Measurements from ENCODE around the gene CERK. TPM values are rescaled to one million over a fixed set of nuclear protein-coding genes. Genes with fewer than 3 reads are reported as not detected.
"Not testable (repeated sequence)": the region's sequence is repeated elsewhere in the genome, so short reads cannot be mapped to it uniquely, and the experiment has no call there.

CERK gene, protein sequence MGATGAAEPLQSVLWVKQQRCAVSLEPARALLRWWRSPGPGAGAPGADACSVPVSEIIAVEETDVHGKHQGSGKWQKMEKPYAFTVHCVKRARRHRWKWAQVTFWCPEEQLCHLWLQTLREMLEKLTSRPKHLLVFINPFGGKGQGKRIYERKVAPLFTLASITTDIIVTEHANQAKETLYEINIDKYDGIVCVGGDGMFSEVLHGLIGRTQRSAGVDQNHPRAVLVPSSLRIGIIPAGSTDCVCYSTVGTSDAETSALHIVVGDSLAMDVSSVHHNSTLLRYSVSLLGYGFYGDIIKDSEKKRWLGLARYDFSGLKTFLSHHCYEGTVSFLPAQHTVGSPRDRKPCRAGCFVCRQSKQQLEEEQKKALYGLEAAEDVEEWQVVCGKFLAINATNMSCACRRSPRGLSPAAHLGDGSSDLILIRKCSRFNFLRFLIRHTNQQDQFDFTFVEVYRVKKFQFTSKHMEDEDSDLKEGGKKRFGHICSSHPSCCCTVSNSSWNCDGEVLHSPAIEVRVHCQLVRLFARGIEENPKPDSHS
- total RNA-seq: 62.8 and 63.2 TPM in 2 replicates

DNA sequence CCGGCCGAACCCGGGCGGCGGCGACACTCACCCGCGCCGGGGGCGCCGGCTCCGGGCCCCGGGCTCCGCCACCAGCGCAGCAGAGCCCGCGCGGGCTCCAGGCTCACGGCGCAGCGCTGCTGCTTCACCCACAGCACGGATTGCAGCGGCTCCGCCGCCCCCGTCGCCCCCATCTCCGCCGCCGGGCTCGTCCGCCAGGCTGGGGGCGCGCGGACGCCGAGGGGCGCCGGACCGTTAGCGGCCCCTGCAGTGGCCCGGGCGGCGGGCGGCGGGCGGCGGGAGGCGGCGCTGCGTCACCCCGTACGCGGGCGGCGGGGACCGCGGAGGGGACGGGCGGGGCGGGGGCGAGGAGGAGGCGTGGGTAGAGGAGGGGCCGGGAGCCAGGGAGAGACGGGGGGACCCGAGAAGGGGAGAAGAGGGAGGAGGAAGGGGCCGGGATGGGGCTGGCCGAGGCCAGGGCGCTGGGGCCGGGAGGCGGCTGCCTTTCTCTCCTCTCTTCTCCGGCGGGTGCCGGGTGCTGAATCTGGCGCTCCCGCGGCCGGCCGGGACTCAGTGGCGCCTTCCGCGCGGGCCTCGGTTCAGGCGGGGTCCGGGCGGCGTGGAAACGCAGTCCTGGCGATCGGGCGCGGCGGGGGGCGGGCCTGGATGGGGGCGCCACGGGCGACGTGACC is at the start of gene CERK:
Gene CERK, minus strand, starts transcription at position 277 of the 671 bp plus-strand sequence. Its CDS starts 104 bp downstream, at position 173.
- H3K9me3 Mint-ChIP-seq: peaks cover 3% of the 10 kb centered on the region
- DNase-seq: peak; percentile 92
- peaks cover 16% of the 10 kb centered on the region for H3K36me3 Mint-ChIP-seq (ENCODE audit: low read depth)
- peak within 1 kb of the TSS; percentile 97 for H3K27ac Mint-ChIP-seq
- H3K4me1 Mint-ChIP-seq: peaks cover 34% of the 10 kb centered on the region
- peak within 1 kb of the TSS; percentile 99 for H3K4me3 Mint-ChIP-seq
- intact Hi-C loops (cut with micrococcal nuclease): loop anchor here (2.0 to 5.0 kb wide), 3 partner anchors 63 to 176 kb away; no protein-coding TSS in a partner anchor
- no peaks in the 10 kb centered on the region for H3K27me3 Mint-ChIP-seq

DNA sequence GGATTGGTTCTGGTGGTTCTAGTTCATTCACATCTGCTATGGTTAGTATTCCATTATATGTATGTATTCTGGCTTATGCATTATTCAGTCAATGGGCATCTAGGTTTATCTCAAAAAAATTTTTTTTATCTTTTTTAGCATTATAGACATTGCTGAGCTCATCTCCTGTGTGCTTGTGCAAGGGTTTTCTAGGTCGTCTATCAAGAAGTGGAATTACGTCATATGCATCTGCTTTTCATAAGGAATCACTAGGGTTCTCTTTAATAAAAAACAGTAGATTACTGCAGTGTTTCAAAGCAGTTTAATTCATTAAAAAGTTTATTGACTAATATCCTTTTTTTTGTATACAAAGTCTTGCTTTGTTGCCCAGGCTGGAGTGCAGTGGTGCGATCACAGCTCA is 45.7 kb upstream of the CERK start:
- H3K4me3 Mint-ChIP-seq: no peak overlapping the region
- peaks cover 27% of the 10 kb centered on the region for H3K4me1 Mint-ChIP-seq
- no peaks in the 10 kb centered on the region for H3K27me3 Mint-ChIP-seq
- intact Hi-C loops (cut with micrococcal nuclease): no loop called here
- no peaks in the 10 kb centered on the region for H3K9me3 Mint-ChIP-seq
- H3K27ac Mint-ChIP-seq: no peak overlapping the region
- DNase-seq: no peak
- H3K36me3 Mint-ChIP-seq (ENCODE audit: low read depth): peaks cover 21% of the 10 kb centered on the region

DNA sequence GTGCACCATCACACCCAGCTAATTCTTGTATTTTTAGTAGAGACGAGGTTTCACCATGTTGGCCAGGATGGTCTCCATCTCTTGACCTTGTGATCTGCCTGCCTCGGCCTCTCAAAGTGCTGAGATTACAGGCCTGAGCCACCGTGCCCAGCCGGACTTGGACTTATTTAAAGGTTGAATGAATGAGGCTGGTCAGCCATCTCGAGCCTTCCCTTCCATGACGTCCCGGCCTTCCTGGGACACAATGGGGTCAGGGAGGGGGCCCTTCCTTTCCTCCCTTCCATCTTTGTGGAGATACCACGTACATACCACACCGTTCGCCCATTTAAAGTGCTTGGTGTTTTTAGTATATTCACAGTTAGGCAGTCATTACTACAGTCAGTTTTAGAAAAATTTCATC is 44.1 kb upstream of the CERK start:
- DNase-seq; H3K4me3 Mint-ChIP-seq; intact Hi-C loops (cut with micrococcal nuclease); H3K9me3 Mint-ChIP-seq; H3K27ac Mint-ChIP-seq; H3K27me3 Mint-ChIP-seq: not testable (repeated sequence)
- H3K4me1 Mint-ChIP-seq: peaks cover 24% of the 10 kb centered on the region
- H3K36me3 Mint-ChIP-seq (ENCODE audit: low read depth): peaks cover 17% of the 10 kb centered on the region

DNA sequence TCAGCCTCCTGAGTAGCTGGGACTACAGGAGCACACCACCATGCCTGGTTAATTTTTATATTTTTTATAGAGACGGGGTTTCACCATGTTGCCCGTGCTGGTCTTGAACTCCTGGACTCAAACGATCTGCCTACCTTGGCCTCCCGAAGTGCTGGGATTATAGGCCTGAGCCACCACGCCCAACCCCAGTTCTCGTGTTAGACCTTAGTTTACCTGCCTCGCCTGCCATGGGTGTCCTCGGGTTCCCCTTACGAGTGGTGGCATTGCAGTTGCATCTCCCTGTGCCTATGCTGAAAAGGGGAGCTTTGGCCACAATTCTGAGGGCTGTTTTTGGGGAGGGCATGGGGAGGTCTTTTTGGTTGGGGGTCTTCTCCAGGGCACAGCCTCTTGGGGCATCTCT is 43.2 kb upstream of the CERK start:
- Mint-ChIP-seq H3K27me3 (no peaks in the 10 kb centered on the region), H3K36me3 (ENCODE audit: low read depth) (peaks cover 21% of the 10 kb centered on the region), H3K27ac (no peak overlapping the region), H3K4me3 (no peak overlapping the region), H3K9me3 (no peaks in the 10 kb centered on the region), H3K4me1 (peaks cover 31% of the 10 kb centered on the region)
- no peak for DNase-seq
- intact Hi-C loops (cut with micrococcal nuclease): no loop called here

DNA sequence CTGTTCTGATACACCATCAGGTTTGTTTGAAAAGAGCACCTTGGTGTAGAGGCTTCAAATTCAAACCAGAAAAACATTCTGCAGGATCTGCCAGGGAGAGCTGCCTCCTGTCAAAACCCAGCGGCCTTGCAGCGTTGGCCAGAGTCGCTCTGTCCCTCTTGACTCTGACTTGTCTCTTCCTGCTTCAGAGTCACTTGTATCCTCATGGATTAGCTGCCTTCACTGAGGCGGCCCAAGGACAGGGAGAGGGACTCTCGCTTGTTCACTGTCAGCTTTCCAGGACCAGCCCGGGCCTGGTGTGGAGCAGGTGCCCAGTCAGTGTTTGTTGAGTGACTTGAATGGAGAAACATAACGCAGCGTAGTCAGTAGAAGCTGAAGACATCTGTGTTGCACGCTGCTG is 42.4 kb upstream of the CERK start:
- no peak for DNase-seq
- H3K4me3 Mint-ChIP-seq: no peak overlapping the region
- no peaks in the 10 kb centered on the region for H3K27me3 Mint-ChIP-seq
- intact Hi-C loops (cut with micrococcal nuclease): no loop called here
- H3K4me1 Mint-ChIP-seq: peaks cover 36% of the 10 kb centered on the region
- no peaks in the 10 kb centered on the region for H3K9me3 Mint-ChIP-seq
- H3K36me3 Mint-ChIP-seq (ENCODE audit: low read depth): peaks cover 21% of the 10 kb centered on the region
- H3K27ac Mint-ChIP-seq: no peak overlapping the region

DNA sequence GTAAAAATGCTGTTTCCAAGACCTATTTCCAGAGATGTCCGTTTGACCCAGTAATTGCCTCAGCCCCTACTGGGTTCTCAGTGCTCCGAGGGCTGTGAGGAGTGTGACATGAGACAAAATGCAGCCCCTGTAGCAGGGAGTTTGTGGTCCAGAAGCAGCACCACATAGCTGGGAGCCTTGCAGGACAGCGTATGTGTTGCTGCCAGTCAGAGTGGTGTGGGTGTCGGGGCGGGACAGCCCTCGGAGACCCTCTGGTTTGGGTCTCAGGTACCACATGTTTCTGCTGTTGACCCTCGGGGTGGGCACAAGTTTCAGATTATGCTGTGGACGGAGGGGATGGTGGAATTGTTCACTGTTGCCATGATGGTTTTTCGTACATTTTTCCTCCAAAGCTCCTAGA is 41.6 kb upstream of the CERK start:
- Mint-ChIP-seq H3K27ac (no peak overlapping the region), H3K4me1 (peaks cover 39% of the 10 kb centered on the region), H3K4me3 (no peak overlapping the region), H3K9me3 (no peaks in the 10 kb centered on the region), H3K27me3 (no peaks in the 10 kb centered on the region), H3K36me3 (ENCODE audit: low read depth) (peaks cover 20% of the 10 kb centered on the region)
- intact Hi-C loops (cut with micrococcal nuclease): no loop called here
- no peak for DNase-seq

DNA sequence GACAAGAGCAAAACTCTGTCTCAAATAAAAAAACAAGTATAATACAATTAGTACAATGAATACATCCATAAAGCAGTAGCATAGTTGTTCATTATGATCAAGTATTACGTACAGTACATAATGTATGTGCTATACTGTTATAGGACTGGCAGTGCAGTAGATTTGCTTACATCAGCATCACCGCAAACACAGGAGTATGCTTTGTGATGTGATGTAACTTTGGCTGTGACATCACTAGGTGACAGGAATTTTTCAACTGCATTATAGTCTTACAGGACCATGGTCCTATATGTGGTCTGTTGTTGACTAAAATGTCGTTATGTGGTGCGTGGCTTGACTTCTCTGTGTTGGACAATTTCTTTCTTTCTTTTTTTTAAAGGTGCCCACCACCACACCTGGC is 41.0 kb upstream of the CERK start:
- no peak overlapping the region for H3K4me3 Mint-ChIP-seq

DNA sequence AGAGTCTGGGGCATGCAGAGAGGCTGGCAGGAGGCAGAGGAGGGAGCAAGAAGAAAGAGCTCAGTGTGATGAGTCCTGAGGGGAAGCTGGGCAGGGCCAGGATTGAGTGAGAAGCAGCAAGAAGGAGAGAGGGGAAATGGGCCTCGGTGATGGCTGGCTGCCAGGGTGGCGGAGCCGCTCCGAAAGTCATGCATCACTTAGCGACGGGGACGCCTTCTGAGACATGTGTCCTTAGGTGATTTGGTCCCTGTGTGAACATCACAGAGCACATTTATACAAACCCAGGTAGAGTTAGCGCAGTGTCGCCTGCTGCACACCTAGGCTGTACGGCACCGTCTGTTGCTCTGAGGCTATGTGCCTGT is 39.5 kb upstream of the CERK start:
- DNase-seq: no peak
- peak overlapping the region; percentile 74 for H3K4me3 Mint-ChIP-seq
- H3K27me3 Mint-ChIP-seq: no peaks in the 10 kb centered on the region
- H3K9me3 Mint-ChIP-seq: no peaks in the 10 kb centered on the region
- peaks cover 53% of the 10 kb centered on the region for H3K4me1 Mint-ChIP-seq
- peak overlapping the region; percentile 86 for H3K27ac Mint-ChIP-seq
- H3K36me3 Mint-ChIP-seq (ENCODE audit: low read depth): peaks cover 18% of the 10 kb centered on the region
- intact Hi-C loops (cut with micrococcal nuclease): no loop called here

More for the DNA sequence above, 41.0 kb upstream of the CERK start:
- no peak overlapping the region for H3K27ac Mint-ChIP-seq
- H3K27me3 Mint-ChIP-seq: no peaks in the 10 kb centered on the region
- peaks cover 20% of the 10 kb centered on the region for H3K36me3 Mint-ChIP-seq (ENCODE audit: low read depth)
- H3K9me3 Mint-ChIP-seq: no peaks in the 10 kb centered on the region
- peaks cover 44% of the 10 kb centered on the region for H3K4me1 Mint-ChIP-seq
- intact Hi-C loops (cut with micrococcal nuclease): no loop called here
- no peak for DNase-seq

DNA sequence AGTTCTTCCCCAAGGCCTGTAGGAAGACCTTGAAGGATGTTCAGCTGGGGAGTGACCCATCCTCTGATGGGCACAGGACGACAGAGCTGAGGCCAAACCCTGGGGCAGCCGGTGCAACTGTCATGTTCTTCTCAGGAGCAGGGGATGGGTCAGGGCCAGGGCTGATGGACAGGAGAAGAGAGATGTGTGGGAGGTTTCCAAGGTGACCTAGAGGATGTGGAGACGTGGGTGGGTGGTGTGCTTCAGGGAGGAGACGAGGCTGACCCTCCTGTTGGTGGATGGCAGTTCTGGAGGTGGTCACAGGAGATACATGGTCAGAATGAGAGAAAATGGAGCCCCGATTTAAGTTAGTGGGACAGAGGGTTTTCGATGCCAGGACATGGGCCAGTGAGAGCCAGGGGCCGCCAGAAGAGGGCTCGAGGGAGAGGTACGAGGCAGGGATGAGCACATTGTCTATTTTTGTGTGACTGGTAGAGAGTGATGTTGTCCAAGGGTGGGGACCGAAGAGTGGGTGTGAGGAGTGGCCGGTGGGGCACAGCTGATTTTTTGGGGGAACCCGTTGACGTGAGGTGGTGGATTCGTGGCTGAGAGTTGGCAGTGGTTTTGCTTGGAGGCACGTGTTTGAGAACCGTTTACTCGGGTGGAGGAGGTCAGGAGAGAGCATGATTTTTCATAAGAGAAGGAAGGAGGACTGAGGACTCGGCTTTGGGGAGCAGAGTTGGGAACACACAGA is 39.0 kb upstream of the CERK start:
- intact Hi-C loops (cut with micrococcal nuclease): no loop called here
- DNase-seq: no peak
- peaks cover 51% of the 10 kb centered on the region for H3K4me1 Mint-ChIP-seq
- no peaks in the 10 kb centered on the region for H3K9me3 Mint-ChIP-seq
- peaks cover 15% of the 10 kb centered on the region for H3K36me3 Mint-ChIP-seq (ENCODE audit: low read depth)
- H3K4me3 Mint-ChIP-seq: peak overlapping the region; percentile 74
- peak overlapping the region; percentile 86 for H3K27ac Mint-ChIP-seq
- H3K27me3 Mint-ChIP-seq: no peaks in the 10 kb centered on the region

DNA sequence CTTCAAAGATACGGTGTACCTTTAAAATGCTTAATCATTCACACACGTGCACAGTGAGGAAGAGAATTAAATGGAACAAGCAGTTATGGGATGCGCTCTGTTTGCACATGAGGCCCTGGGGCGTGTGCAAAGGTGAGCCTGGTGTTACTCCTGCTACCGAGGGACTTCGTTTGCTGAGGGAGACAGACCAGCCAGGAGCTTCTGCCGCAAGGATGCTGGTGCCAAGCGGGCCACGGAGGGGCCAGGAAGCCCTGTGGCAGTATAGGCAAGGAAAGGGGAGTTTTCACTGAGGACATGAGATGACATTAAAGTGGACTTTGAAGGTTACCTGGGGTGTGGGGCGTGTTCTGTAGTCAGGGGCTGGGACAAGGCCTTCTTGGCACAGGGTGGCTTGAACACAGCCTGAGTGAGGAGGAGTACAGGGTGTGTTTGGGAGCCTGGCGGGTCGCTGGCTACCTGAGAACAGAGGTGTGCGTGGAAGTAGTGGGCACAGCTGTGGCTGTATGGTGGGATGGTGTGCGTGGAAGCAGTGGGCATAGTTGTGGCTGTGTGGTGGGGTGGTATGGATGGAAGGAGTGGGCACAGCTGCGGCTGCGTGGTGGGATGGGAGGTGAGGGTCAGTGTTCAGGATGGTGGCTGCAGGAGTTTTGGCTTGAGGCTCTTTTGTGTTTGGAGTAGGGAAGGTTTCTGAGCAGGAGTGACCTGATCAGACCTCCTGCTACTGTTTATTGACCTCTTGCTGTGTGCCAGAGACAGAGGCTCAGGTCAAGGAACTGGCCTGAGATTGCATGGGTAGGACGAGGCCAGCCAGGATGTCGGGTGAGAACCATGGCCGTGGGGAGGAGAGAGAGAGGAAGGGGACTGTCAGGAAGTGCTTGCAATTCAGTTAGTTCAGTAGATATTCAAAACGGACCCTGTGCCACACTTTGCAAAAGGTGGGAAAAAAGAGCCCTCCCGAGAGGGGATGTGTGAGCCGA is 38.1 kb upstream of the CERK start:
- Mint-ChIP-seq H3K4me3 (peak overlapping the region; percentile 74), H3K27me3 (no peaks in the 10 kb centered on the region), H3K27ac (peak overlapping the region; percentile 86), H3K36me3 (ENCODE audit: low read depth) (peaks cover 21% of the 10 kb centered on the region), H3K9me3 (no peaks in the 10 kb centered on the region), H3K4me1 (peaks cover 53% of the 10 kb centered on the region)
- intact Hi-C loops (cut with micrococcal nuclease): no loop called here
- no peak for DNase-seq

DNA sequence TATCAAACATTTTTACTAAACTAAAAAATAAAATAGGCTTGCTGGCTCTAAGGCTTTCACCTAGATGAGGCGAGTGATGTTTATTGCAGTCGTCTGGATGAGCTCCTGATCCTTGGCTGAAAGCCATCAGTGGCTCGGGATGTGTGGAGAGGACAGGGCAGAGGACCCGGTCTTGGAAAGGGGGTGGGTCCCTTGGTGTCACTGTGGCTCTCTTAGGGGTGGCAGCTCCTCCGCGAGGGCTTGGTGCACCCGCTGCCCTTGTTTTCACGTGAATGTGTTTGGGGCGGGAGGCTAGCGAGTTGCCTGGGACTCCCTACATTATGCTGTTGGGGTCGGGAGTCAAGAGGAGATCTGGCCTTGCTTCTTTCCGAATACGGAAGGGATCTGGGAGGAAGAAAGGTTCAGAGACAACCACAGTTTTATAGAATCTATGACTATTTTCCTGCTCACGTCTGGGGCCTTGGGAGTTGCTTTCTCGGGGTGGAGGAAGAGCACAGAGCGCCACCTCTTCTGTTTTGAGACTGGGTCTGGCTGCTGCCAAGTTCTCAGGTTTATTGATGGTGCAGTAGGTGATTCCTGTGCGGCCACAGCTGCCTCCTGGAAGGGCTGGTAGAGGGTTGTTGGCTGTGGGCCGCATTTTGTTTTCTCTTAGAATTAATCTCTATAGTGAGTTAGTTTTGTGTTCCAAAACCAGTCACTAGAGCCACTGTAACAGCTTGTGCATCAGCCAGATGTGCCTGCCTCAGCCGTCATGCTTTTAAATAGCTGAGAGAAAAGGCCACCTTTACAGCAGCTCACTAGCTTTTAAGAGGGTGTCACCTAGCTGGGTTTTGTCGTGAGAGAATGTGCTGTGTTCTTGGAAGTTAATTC is 37.2 kb upstream of the CERK start:
- DNase-seq: no peak
- Mint-ChIP-seq H3K36me3 (ENCODE audit: low read depth) (peaks cover 23% of the 10 kb centered on the region), H3K27me3 (no peaks in the 10 kb centered on the region), H3K27ac (peak overlapping the region; percentile 86), H3K4me3 (peak overlapping the region; percentile 74), H3K9me3 (no peaks in the 10 kb centered on the region), H3K4me1 (peaks cover 59% of the 10 kb centered on the region)
- intact Hi-C loops (cut with micrococcal nuclease): loop anchor here (1.0 kb wide), 2 partner anchors 13 to 16 kb away; partner anchors contain the start of gene TBC1D22A

All from activated CD4-positive, alpha-beta T cell treated with anti-CD3 and anti-CD28 coated beads, Interleukin-2, amount 10 ng/mL, durations not matched to agents 24 days and 14 days (primary cell).